Thyroid gland (tissue), 4 donors: ENCODE results near the gene ITGBL1.

Experiments used
- POLR2A ChIP-seq, 2 donors: fragments of 450-650 bp; IDR thresholded peaks; one replicate each; pipeline ENCODE4 v1.6.1; 2017; ENCODE audit warnings: antibody characterized with exemption in 2 of 2, mild to moderate bottlenecking in 2 of 2, moderate library complexity in 1 of 2
- TF ChIP-seq, protein P1 (sequence below), 6 experiments: fragments of 200-600 bp in 3 of 6; fragments of 450-650 bp in 3 of 6; sonication (generic) in 3 of 6; IDR thresholded peaks; one replicate each; pipeline ENCODE4 v1.5.1; 2016 to 2019; ENCODE audit warnings: antibody characterized with exemption in 6 of 6, mild to moderate bottlenecking in 2 of 6, inconsistent platforms in 1 of 6, moderate library complexity in 1 of 6

DNA sequence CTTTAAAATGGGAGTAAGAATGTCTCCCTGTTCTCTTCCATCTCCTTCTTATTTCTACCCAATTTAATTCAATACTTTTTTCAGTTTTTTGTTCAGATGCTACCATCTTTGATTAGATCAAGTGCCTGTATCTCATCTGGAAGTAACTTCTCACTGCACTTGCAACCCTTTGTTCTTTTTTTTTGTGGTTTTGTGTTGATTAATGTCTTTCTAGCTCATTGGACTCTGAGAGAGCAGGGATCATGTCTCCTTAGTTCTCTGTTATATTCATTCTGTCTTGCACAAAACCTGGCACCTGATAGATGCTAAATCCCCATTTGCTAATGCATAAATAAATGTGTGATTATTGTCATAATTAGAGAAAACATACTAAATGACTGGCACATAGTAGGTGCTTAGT, 834 bp upstream of the ITGBL1 start:
- TF ChIP-seq, protein P1, sequence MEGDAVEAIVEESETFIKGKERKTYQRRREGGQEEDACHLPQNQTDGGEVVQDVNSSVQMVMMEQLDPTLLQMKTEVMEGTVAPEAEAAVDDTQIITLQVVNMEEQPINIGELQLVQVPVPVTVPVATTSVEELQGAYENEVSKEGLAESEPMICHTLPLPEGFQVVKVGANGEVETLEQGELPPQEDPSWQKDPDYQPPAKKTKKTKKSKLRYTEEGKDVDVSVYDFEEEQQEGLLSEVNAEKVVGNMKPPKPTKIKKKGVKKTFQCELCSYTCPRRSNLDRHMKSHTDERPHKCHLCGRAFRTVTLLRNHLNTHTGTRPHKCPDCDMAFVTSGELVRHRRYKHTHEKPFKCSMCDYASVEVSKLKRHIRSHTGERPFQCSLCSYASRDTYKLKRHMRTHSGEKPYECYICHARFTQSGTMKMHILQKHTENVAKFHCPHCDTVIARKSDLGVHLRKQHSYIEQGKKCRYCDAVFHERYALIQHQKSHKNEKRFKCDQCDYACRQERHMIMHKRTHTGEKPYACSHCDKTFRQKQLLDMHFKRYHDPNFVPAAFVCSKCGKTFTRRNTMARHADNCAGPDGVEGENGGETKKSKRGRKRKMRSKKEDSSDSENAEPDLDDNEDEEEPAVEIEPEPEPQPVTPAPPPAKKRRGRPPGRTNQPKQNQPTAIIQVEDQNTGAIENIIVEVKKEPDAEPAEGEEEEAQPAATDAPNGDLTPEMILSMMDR (IDR thresholded peaks at IDR 0.05), result no peak
- TF ChIP-seq POLR2A (IDR thresholded peaks at IDR 0.05), result no peak
